Measurements from ENCODE around the gene TTYH3.

DNA sequence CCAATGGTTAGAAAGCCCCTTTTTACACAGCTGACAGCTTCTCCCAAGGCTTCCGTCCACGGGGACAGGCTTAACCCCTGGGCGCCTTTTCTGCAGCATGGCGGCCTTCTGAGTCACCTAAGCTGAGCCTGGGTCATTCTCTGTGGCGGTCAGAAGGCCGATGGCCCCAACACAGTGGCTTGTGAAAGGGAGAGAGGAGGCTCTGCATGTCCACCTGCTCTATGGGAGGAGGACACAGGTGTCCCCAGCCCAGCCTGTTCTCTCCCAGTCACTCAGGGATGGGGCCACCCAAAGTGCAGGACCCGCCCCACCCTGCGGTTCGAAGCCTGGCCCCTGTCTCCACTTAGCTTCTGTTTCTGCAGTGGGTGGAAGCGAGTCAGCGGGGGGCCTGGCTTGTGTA is 20.4 kb upstream of the TTYH3 start:
- TF ChIP-seq EZH2 (IDR thresholded peaks at IDR 0.05; ENCODE audit: low read length, unreplicated experiment): no peak
- TF ChIP-seq, protein P1, sequence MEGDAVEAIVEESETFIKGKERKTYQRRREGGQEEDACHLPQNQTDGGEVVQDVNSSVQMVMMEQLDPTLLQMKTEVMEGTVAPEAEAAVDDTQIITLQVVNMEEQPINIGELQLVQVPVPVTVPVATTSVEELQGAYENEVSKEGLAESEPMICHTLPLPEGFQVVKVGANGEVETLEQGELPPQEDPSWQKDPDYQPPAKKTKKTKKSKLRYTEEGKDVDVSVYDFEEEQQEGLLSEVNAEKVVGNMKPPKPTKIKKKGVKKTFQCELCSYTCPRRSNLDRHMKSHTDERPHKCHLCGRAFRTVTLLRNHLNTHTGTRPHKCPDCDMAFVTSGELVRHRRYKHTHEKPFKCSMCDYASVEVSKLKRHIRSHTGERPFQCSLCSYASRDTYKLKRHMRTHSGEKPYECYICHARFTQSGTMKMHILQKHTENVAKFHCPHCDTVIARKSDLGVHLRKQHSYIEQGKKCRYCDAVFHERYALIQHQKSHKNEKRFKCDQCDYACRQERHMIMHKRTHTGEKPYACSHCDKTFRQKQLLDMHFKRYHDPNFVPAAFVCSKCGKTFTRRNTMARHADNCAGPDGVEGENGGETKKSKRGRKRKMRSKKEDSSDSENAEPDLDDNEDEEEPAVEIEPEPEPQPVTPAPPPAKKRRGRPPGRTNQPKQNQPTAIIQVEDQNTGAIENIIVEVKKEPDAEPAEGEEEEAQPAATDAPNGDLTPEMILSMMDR (conservative IDR thresholded peaks at IDR 0.05; ENCODE audit: low read depth, low read length): no peak
